ENCODE data around the gene EIF4G1. TPM values are rescaled to one million over a fixed set of nuclear protein-coding genes. Genes with fewer than 3 reads are reported as not detected.

EIF4G1 gene
- total RNA-seq, 1 experiment from 2014 or later: 532 TPM

DNA sequence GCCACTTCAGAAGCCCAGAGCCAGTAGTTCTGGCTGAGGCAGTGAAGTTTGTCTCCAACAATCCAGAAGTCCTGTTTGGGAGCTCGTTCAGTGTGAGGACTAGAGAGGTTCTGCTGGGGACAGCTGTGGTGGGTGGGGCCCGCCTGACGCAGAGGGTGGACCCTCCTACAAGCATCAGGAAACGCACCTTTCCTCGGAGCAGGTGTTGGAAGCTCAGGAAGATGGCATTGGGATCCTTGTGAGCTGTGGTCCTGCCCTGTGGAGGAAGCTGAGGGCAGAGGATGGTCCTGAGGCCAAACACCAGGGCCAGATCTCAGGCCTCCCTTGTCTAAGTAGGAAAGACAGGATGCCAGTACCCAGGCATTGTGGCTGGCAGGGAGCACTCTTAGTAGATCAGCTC lies 58.5 kb downstream of the EIF4G1 start:
- Histone ChIP-seq H3K4me2 (ENCODE audit: insufficient read depth, insufficient read length, low read length) (no peak overlapping the region), H4K91ac (ENCODE audit: insufficient read length, low read depth, low read length) (no peak overlapping the region), H2BK120ac (ENCODE audit: low read depth, low read length, poor library complexity, severe bottlenecking) (no peak overlapping the region), H4K5ac (ENCODE audit: insufficient read length, low read depth, low read length) (no peak overlapping the region), H3K18ac (ENCODE audit: insufficient read length, low read depth, low read length) (no peak overlapping the region), H2BK15ac (ENCODE audit: low read depth, low read length) (no peak overlapping the region), H2AFZ (ENCODE audit: low read length) (no peak overlapping the region), H3K56ac (ENCODE audit: insufficient read length, low read depth, low read length) (no peak overlapping the region), H2BK20ac (ENCODE audit: low read depth, low read length, poor library complexity, severe bottlenecking) (no peak overlapping the region), H3K27me3 (ENCODE audit: insufficient read depth, low read length) (no peaks in the 10 kb centered on the region; the same call in 1 of the 2 replicates), H2BK12ac (ENCODE audit: insufficient read length, low read depth, low read length) (no peak overlapping the region), H3K14ac (ENCODE audit: insufficient read depth, low read length) (no peak overlapping the region), H3K23me2 (ENCODE audit: insufficient read length, low read depth, low read length, poor library complexity, severe bottlenecking) (no peaks in the 10 kb centered on the region), H2BK5ac (ENCODE audit: insufficient read length, low read length) (no peak overlapping the region), H3K4ac (ENCODE audit: low read depth, low read length) (no peak overlapping the region), H4K20me1 (ENCODE audit: control insufficient read depth, insufficient read depth, insufficient read length) (no peaks in the 10 kb centered on the region), H3K4me1 (ENCODE audit: insufficient read depth, low read length) (peaks cover 8% of the 10 kb centered on the region; the same call in 1 of the 2 replicates), H3T11ph (ENCODE audit: low read length) (no peak overlapping the region), H3K27ac (ENCODE audit: insufficient read length, low read depth, low read length) (no peak overlapping the region), H3K79me2 (ENCODE audit: insufficient read depth, low read length) (no peaks in the 10 kb centered on the region), H3K23ac (ENCODE audit: insufficient read length, low read depth, low read length) (no peak overlapping the region), H3K9ac (ENCODE audit: extremely low read depth, insufficient read length, low read length) (no peak overlapping the region), H2AK5ac (ENCODE audit: insufficient read length, low read length) (no peak overlapping the region), H3K9me3 (ENCODE audit: control insufficient read depth, low read depth, low read length) (no peaks in the 10 kb centered on the region), H4K8ac (replicated peaks; ENCODE audit: insufficient read length, low read depth, low read length) (no peak overlapping the region), H3K79me1 (ENCODE audit: insufficient read depth, low read depth, low read length, poor library complexity, severe bottlenecking) (no peaks in the 10 kb centered on the region)
- Mint-ChIP-seq H3K4me3 (no peak overlapping the region), H3K27ac (no peak overlapping the region), H3K36me3 (ENCODE audit: insufficient read depth in 1 of 3, low read depth in 3 of 3) (peaks cover 10 to 25% (median 22%) of the 10 kb centered on the region in 3 experiments), H3K9me3 (no peaks in the 10 kb centered on the region), H3K4me1 (peaks cover 28 to 36% of the 10 kb centered on the region in 2 experiments), H3K27me3 (ENCODE audit: low read depth) (peaks cover 45% of the 10 kb centered on the region)
- TF ChIP-seq, protein P1, sequence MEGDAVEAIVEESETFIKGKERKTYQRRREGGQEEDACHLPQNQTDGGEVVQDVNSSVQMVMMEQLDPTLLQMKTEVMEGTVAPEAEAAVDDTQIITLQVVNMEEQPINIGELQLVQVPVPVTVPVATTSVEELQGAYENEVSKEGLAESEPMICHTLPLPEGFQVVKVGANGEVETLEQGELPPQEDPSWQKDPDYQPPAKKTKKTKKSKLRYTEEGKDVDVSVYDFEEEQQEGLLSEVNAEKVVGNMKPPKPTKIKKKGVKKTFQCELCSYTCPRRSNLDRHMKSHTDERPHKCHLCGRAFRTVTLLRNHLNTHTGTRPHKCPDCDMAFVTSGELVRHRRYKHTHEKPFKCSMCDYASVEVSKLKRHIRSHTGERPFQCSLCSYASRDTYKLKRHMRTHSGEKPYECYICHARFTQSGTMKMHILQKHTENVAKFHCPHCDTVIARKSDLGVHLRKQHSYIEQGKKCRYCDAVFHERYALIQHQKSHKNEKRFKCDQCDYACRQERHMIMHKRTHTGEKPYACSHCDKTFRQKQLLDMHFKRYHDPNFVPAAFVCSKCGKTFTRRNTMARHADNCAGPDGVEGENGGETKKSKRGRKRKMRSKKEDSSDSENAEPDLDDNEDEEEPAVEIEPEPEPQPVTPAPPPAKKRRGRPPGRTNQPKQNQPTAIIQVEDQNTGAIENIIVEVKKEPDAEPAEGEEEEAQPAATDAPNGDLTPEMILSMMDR (conservative IDR thresholded peaks at IDR 0.05): no peak
- no CpG with 5 or more reads among the region's 5 CpGs for WGBS (ENCODE audit: extremely low coverage, insufficient read length, low lambda C conversion rate)
- no peak for DNase-seq
